GM08714 (cell line): ENCODE measurements around the gene MMD.
"Not testable (repeated sequence)": the region's sequence is repeated elsewhere in the genome, so short reads cannot be mapped to it uniquely, and the experiment has no call there.

Source experiments
- H3K4me3 ChIP-seq: fragments of 200-500 bp; sonication (Bioruptor generic); 2 replicates; pipeline ENCODE4 v1.5.1; 2014; ENCODE audit warnings: mild to moderate bottlenecking, low read length, inconsistent platforms
- ZNF274 ChIP-seq: IDR thresholded peaks from 2 replicates; pipeline ENCODE4 v1.6.1; 2012; ENCODE audit warnings: mild to moderate bottlenecking, low read depth, low read length

Gene MMD

DNA sequence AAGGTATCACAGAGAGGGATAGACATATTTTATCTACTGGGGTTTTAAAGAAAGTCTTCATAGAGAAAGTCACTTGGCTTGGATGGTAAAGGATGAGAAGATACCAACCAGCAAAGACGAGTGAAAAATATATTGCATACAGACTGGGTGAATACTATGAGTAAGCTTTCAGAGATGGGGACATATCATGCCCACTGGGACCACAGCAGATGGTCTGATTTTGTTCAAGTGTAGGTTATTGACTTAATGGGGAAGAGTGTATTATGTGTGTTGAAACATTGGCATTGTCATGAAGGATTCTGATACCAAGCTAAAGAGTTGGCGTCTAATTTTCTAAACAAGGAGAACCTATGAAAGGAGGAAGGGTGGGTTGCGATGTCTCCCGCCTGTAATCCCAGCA lies 13.8 kb upstream of the MMD start:
- TF ChIP-seq ZNF274, result no peak
- H3K4me3 ChIP-seq, result no peak overlapping the region

DNA sequence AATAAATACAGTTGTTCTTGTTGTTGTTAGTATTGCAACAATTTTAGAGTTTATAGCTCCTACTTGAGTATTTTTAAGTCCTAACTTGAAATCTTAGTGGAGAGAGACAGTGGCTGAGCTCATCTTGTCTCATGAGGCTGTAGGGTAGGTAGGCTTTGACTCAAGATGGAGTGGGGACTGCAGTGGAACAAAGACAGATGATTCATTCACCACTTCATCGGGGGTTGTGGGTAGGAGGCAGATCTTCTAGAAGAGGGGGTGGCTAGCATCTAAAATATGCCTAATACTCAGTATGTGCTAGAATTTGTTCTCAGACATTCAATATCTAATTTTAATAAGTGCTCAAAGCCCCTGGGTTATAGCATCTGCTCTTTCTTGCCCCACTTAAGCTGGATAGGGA lies 13.1 kb upstream of the MMD start:
- H3K4me3 ChIP-seq, result no peak overlapping the region
- TF ChIP-seq ZNF274, result no peak

DNA sequence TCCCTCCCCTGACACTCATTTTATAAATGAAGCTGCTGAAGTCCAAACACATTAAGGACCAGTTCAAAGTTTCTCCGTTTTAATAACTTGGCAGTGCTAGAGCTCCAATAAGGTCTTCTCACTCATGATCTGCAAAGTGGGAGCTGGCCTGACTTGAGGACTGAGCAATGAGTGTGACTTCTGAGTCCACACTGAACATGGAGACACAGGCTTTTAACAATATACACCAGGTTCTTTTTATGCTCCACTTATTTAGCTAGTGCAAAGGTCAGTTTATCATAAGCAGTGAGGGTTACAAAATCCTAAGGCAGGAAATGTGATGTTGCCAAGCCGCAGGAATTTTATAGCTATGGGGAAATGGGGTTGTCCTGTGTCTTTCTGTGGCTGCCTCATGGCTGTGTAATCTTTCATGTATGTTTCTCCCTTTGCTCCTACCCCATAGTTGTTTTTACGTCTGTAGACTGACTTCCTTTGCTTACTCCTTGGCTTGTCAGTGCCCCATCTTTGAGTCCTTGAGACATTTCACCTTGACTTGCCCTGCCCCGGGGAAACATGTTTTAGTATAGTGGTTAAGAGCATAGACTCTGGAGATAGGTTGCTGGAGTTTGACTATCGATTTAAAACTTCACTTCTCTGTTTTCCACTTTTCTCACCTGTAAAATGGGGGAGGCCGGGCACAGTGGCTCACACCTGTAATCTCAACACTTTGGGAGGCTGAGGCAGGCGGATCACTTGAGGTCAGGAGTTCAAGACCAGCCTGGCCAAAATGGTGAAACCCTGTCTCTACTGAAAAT lies 12.2 kb upstream of the MMD start:
- no peak overlapping the region for H3K4me3 ChIP-seq
- no peak for TF ChIP-seq ZNF274

DNA sequence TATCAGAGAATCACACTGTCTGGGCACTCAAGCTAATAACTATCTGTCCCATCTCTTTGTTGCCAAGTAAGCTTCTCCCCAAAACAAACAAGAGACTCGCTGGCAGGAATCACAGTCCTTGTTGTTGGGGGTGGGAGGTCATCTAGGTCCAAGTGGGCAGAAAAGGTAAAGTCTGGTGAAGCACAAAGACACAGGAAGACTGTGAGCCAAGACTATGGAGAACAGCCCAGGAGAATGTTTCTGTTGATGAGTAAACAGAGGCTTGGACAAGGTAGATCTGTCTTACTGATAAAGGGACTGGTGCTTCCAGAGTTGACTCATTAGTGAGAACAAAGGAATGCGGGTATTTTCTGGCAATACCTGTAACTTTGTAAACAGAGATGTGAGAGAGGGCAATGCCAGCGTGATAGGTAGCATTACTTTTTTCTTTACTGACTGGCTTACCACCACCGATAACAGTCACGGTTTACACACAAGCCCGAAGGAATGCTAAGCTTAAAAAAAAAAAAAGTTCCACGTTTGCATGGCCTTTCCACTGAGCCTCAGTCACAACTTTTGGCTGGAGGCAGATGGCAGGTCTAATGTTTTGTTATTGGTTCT lies 11.5 kb upstream of the MMD start:
- H3K4me3 ChIP-seq, result no peak overlapping the region
- TF ChIP-seq ZNF274, result no peak

DNA sequence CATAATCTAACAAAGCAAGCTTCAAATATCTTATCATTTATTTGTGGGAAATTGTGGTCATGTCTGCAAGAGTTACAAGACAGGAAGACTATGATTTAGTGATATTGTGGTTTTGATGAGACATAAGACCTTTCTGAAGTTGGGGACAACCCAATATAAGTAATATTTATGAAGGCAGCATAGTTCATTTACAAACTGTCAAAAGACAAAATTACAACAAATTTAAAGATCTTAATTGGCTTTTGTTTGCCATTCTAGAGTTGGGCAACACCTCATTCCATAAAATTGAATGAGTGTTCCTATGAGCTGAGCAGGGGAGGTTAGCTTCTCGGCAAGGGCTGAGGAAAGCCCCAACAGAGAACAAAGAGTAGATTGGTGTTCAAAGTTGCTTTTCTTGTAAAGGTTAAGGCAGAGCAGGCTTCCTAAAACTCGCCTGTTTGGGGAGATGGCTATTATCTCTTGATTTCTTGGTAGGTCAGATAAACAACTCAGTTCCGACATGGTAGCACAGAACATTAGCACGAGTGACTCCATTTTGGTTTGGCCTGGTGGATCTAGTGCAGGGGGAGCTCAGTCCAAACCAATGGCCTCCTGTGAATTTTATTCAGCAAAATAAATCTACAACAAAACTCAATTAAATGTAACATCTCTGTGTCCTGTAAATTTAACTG lies 10.9 kb upstream of the MMD start:
- H3K4me3 ChIP-seq, result no peak overlapping the region
- no peak for TF ChIP-seq ZNF274

DNA sequence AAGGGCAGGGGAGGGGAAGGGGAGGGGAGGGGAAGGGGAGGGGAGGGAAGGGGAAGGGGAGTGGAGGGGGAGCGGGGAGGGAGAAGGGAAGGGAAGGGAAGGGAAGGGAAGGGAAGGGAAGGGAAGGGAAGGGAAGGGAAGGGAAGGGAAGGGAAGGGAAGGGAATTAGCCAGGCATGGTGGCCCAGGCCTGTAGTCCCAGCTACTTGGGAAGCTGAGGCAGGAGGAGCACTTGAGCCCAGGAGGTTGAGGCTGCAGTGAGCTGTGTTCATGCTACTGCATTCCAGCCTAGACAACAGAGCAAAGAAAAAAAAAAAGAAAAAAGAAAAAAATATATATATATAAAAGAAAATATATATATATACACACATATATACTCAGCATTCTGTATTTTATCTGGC lies 10.3 kb upstream of the MMD start:
- not testable (repeated sequence) for H3K4me3 ChIP-seq

DNA sequence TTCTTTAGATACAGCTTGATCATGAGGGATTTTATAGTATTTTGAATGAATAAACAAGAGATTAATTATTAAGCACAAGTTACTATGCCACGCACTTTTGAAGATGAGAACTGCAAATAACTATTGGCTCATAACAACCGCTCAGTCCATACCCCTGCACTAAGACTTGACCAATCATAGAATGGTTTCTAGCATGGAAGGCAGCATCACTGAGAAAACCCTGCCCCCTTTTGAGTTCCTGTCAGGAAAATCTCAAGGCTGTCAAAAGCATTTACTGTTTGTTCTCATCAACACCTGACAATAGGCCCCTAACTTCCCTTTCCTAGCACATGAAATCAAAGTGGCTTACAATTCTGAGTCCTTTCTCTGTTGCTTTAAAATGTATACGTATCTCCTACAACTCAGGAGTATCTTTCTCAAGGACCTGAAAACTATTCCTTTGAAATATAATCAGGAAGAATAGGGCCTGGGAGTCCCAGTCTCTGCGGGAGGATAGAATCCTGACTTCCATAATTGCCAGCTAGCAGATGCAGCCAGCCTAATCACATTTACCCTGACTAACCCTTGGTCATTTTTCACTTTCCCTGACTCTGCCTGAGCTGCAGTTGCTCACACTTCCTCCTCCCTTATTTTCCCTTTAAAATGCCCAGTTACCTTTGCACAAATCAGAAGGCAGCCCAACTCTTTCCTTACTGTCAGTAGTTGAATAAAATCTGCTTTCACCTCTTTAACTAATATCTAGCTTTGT lies 9.1 kb upstream of the MMD start:
- TF ChIP-seq ZNF274, result no peak
- no peak overlapping the region for H3K4me3 ChIP-seq

DNA sequence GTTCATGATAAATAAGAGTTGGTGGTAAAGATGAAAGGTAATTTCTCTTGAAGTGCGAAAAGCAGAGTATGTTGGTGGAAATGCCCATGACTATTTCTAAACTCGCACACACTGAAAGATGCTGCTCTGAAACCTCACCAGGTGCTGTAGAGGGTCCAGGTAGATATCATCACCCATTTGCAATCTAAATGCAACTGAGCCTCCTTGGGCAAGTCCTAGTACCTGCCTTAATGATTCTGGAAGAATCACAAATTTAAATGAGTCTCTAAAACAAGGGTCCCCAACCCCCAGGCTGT lies 5.9 kb upstream of the MMD start:
- TF ChIP-seq ZNF274, result no peak
- no peak overlapping the region for H3K4me3 ChIP-seq

DNA sequence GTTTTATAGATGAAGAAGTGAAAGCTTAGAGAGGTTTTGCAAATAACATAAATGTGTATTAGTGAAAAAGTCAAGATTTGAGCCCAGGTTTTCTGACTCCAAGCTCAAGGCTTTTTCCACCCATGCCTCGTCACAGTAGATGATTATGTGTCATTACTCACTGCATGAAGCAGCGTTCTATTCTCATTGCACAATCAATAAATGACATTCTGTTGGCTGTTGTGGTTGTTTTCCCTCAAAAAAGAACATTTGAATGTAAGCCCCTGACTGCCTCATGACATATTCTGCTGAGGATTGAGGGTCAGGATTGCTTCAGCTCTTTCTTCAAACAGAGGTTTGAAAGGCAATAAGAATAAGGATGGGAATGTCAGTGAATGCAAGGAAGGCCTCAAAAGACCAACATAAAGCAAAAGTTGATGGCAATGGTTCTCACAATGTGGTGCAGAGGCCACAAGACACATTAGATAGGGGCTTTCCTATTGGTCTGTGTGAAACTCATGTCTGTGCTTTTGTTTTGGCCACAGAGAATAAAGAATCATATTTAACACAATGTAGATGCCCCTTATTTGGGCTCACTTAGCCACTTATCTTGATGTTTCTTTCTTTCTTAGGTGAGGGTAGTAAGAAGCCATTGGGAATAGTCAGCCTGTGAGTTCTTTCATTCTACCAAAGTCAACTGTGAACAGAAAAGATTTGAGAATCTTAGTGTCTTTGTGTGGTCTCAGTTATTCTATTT lies 5.4 kb upstream of the MMD start:
- no peak overlapping the region for H3K4me3 ChIP-seq
- no peak for TF ChIP-seq ZNF274

DNA sequence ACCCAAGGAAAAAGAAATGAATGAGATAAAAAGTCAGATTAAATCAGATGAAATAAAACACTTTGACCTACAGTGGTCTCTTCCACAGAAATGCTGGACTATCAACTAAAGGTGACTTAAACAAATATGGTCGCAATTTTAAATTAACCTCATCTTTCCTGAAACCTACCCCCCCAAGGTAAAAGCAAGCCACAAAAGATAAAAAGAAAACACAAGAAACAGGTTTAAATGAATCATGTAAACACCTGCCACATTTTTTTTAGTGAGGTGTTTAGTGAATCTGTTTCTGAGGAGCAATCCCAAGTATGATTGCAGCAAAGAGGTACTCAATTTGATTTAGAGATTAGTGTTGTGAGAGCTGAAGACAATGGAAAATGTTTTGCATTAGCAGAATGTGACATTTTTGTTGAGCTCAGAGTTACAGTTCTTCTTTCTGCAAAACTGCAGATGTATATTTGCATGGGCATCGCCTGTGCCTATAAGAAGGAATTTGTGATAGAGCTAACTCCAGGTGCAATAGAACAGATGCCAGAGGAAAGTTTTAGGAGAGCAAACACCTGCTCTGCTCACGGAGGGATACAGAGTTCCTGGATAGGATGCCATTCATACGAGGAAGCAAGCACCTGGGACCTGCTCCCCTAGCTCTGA lies 3.4 kb upstream of the MMD start:
- no peak for TF ChIP-seq ZNF274
- no peak overlapping the region for H3K4me3 ChIP-seq

DNA sequence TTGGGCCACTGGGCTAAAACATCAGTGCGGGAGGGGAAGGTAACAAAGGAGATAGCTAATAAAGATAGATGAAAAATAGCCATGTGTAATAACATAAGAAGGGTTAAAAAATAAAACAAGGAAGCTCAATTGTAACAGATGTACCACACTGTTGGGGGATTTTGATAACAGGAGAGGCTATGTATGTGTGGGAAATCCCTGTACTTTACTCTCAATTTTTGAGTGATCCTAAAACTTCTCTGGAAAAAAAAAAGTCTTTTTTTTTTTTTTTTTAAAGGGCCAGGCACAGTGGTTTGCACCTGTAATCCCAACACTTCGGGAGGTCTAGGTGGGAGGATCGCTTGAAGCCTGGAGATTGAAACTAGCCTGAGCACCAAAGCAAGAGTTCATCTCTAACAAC lies 1.9 kb upstream of the MMD start:
- H3K4me3 ChIP-seq, result no peak overlapping the region

DNA sequence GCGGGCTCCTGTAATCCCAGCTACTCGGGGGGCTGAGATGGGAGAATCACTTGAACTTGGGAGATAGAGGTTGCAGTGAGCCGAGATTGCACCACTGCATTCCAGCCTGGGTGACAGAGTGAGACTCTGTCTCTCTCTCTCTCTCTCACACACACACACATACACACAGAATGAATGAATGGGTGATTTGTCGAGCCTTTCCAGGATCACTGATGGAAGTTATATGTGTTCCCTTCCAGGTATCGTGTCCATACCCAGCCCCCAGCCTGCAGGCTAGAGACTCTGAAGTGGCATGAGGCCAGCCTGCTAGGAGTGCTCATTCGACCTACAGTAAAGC lies 1.2 kb upstream of the MMD start:
- not testable (repeated sequence) for H3K4me3 ChIP-seq

More for the DNA sequence above, 1.9 kb upstream of the MMD start:
- no peak for TF ChIP-seq ZNF274

DNA sequence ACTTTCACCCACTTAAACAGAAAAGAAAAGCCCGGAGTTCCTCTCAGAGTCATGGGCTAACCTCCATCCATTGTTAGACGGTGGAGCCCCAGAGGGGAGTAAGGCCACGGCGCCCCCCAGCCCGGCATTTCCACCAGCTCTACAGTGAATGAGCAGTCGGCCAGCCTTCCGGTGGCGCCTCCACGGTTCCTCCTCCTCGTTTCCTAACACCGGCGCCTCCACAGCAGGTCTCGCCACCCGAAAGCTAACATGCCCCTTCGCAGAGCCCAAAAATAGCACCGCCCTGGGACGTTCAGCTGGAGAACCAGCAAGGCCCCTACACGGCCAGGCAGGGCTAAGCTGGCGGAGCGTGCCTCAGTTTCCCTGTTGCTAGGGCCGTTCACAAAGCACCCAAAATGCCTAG lies 858 bp downstream of the MMD start:
- no peak for TF ChIP-seq ZNF274
- H3K4me3 ChIP-seq, result peak overlapping the region; percentile 94
